Cardiac fibroblast (primary cell): ENCODE measurements around the gene ACTR8.
A peak's percentile ranks its signal among the peaks of the same experiment; 100 is the strongest.

Experiments used
- DNase-seq, 2 donors: peaks; one replicate each; pipeline versions ENCODE4 v3.0.0 to v3.0.0-alpha.2; 2010; ENCODE audit warnings: low read depth in 2 of 2
- H3K4me3 ChIP-seq, 2 donors: replicated peaks in 1 of 2; 1 replicate in 1 of 2; 2 replicates in 1 of 2; pipeline ENCODE4 v1.5.1; 2011; ENCODE audit warnings: low read depth in 2 of 2, low read length in 2 of 2, mild to moderate bottlenecking in 2 of 2, moderate library complexity in 1 of 2
- TF ChIP-seq, protein P1 (sequence below): IDR thresholded peaks from one replicate; pipeline ENCODE4 v1.5.1; 2011; ENCODE audit warnings: low read depth, mild to moderate bottlenecking, low read length, inconsistent platforms

ACTR8 gene

GRCh38 chr3:53900666-53901331 is 18.8 kb upstream of the ACTR8 start:
- TF ChIP-seq, protein P1, sequence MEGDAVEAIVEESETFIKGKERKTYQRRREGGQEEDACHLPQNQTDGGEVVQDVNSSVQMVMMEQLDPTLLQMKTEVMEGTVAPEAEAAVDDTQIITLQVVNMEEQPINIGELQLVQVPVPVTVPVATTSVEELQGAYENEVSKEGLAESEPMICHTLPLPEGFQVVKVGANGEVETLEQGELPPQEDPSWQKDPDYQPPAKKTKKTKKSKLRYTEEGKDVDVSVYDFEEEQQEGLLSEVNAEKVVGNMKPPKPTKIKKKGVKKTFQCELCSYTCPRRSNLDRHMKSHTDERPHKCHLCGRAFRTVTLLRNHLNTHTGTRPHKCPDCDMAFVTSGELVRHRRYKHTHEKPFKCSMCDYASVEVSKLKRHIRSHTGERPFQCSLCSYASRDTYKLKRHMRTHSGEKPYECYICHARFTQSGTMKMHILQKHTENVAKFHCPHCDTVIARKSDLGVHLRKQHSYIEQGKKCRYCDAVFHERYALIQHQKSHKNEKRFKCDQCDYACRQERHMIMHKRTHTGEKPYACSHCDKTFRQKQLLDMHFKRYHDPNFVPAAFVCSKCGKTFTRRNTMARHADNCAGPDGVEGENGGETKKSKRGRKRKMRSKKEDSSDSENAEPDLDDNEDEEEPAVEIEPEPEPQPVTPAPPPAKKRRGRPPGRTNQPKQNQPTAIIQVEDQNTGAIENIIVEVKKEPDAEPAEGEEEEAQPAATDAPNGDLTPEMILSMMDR, result no peak
- no peak overlapping the region for H3K4me3 ChIP-seq
- DNase-seq, result no peak

- TF ChIP-seq, protein P1, result no peak
Measured at GRCh38 chr3:53899750-53900149, 17.8 kb upstream of the ACTR8 start.

DNA sequence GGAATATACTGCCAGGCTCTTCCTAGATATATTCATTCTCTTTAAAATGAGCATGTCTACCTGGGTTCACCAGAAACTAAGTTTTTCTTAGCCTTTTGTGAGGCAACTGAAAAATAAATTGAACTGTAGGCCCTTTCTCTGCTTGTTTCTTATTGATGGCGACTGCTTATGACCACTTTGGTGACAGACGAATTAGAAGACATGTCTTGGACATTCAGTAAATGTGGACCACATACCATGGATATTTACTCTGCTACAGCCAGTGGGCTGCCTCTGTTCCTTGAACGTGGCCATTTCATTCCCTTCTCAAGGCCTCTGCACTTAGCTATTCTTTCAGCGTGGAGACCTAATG is 10.3 kb upstream of the ACTR8 start:
- no peak for DNase-seq

More at GRCh38 chr3:53899750-53900149, 17.8 kb upstream of the ACTR8 start:
- no peak for DNase-seq
- H3K4me3 ChIP-seq, result no peak overlapping the region

GRCh38 chr3:53891497-53892285 is 9.7 kb upstream of the ACTR8 start, which contains the start of gene SELENOK:
SELENOK (minus strand) TSS chr3:53891859.
- H3K4me3 ChIP-seq, result peak within 1 kb of the TSS; percentile 92 to 96
- TF ChIP-seq, protein P1, result no peak
- DNase-seq, result peak; percentile 99 to 100

More for the DNA sequence above, 10.3 kb upstream of the ACTR8 start:
- TF ChIP-seq, protein P1, result no peak
- peak overlapping the region; percentile 92 to 96 for H3K4me3 ChIP-seq

DNA sequence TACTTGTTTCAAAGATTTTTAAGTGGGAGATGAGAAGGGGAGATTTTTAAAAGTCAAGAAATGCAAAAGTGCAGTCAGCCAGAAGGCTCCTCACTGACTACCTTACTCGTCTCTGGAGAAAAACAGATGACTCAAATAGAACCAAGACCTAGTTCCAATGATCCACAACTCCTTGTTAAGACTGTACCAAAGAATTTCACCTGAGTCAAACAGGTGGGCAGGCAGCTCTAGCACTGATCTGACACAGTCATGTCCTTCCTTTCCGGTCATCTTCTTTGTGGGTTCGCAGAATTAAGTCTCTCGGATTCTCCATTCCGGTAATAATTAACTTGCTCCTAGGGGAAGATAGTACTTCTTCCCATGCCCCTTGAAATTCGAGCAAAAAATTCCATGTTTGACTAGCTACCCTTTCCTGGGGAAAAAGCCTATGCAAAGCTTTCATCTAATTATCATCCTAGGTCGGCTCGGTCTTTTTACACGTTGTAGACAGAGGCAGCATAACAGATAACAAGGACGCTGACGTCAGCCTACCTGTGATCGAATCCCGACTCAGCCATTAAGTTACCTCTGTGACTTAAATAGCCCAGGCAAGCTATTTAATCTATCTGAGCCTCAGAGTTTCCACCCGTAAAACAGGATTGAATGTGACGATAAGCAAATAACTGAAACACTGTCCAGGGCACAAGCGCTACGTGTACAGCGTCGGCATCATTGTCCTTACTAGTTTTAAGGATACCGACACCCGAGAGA is 8.9 kb upstream of the ACTR8 start:
- TF ChIP-seq, protein P1, result no peak
- DNase-seq, result peak; percentile 29 to 41
- peak overlapping the region; percentile 92 to 96 for H3K4me3 ChIP-seq

GRCh38 chr3:53888232-53888631 is 6.3 kb upstream of the ACTR8 start:
- DNase-seq, result no peak
- TF ChIP-seq, protein P1, result no peak

More at GRCh38 chr3:53888232-53888631, 6.3 kb upstream of the ACTR8 start:
- no peak overlapping the region for H3K4me3 ChIP-seq
